Measurements from ENCODE around the gene EP300.
"Not testable (repeated sequence)": the region's sequence is repeated elsewhere in the genome, so short reads cannot be mapped to it uniquely, and the experiment has no call there.

The EP300 gene

DNA sequence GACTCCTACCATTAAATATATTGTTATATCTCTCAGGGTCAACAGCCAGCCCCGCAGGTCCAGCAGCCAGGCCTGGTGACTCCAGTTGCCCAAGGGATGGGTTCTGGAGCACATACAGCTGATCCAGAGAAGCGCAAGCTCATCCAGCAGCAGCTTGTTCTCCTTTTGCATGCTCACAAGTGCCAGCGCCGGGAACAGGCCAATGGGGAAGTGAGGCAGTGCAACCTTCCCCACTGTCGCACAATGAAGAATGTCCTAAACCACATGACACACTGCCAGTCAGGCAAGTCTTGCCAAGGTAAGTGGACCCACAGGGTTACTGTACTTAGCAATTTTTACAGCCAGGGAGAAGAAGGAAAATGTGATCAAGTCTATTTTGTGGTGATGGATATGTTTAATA, 35.1 kb downstream of the EP300 start:
- no peaks in the 10 kb centered on the region for H3K4me1 ChIP-seq (ENCODE audit: control insufficient read depth in 1 of 2, insufficient read depth in 1 of 2, low read depth in 1 of 2, low read length in 1 of 2)
- no peaks in the 10 kb centered on the region for H3K9me3 ChIP-seq
- no peaks in the 10 kb centered on the region for H3K27me3 ChIP-seq
- H3K4me3 ChIP-seq (ENCODE audit: low read depth in 1 of 2, low read length in 1 of 2), result no peak overlapping the region
- TF ChIP-seq, protein P1, sequence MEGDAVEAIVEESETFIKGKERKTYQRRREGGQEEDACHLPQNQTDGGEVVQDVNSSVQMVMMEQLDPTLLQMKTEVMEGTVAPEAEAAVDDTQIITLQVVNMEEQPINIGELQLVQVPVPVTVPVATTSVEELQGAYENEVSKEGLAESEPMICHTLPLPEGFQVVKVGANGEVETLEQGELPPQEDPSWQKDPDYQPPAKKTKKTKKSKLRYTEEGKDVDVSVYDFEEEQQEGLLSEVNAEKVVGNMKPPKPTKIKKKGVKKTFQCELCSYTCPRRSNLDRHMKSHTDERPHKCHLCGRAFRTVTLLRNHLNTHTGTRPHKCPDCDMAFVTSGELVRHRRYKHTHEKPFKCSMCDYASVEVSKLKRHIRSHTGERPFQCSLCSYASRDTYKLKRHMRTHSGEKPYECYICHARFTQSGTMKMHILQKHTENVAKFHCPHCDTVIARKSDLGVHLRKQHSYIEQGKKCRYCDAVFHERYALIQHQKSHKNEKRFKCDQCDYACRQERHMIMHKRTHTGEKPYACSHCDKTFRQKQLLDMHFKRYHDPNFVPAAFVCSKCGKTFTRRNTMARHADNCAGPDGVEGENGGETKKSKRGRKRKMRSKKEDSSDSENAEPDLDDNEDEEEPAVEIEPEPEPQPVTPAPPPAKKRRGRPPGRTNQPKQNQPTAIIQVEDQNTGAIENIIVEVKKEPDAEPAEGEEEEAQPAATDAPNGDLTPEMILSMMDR (IDR thresholded peaks at IDR 0.05), result no peak
- peak overlapping the region; percentile 60 for H3K27ac ChIP-seq
- H3K36me3 ChIP-seq, result peaks cover 73% of the 10 kb centered on the region

DNA sequence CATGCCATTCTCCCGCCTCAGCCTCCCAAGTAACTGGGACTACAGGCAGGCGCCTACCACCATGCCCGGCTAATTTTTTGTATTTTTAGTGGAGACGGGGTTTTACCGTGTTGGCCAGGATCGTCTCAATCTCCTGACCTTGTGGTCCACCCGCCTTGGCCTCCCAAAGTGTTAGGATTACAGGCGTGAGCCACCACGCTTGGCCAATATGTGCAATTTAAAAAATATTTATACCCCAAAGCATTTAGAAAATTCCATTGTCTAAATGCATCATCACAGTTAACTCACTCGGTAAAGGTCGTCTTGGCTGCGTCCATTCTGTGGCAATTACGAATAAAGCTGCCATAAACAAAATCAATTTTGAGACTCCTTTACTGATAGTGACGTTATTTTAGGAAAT, 36.2 kb downstream of the EP300 start:
- TF ChIP-seq, protein P1 (IDR thresholded peaks at IDR 0.05), result no peak
- H3K4me3 ChIP-seq (ENCODE audit: low read depth in 1 of 2, low read length in 1 of 2), result no peak overlapping the region
- no peaks in the 10 kb centered on the region for H3K9me3 ChIP-seq
- no peak overlapping the region for H3K27ac ChIP-seq
- peaks cover 0 to 3% of the 10 kb centered on the region in 2 experiments for H3K4me1 ChIP-seq (ENCODE audit: control insufficient read depth in 1 of 2, insufficient read depth in 1 of 2, low read depth in 1 of 2, low read length in 1 of 2)
- no peaks in the 10 kb centered on the region for H3K27me3 ChIP-seq
- H3K36me3 ChIP-seq, result peaks cover 82% of the 10 kb centered on the region

DNA sequence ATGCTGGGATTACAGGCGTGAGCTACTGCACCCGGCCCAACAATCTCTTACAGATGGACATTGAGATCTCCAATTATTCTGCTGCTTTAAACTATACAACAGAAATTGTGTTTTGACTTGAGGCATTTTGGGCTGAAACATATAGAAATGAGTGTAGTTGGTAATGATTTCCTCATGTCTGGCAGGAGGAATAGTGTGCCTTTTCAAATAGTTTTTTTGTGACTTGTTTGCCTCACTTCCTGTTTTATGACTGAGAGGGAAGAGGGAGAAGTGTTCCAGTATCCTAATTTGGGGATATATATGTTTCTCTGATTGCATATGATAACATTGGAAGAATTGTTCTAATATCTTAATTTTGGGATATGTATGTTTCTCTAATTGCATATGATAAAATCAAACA, 40.2 kb downstream of the EP300 start:
- Histone ChIP-seq H3K9me3 (no peaks in the 10 kb centered on the region), H3K36me3 (peaks cover 91% of the 10 kb centered on the region), H3K27ac (peak overlapping the region; percentile 62), H3K4me3 (ENCODE audit: low read depth in 1 of 2, low read length in 1 of 2) (no peak overlapping the region), H3K27me3 (no peaks in the 10 kb centered on the region), H3K4me1 (ENCODE audit: control insufficient read depth in 1 of 2, insufficient read depth in 1 of 2, low read depth in 1 of 2, low read length in 1 of 2) (peaks cover 0 to 3% of the 10 kb centered on the region in 2 experiments)
- TF ChIP-seq, protein P1 (IDR thresholded peaks at IDR 0.05), result no peak

- no peak overlapping the region for H3K4me3 ChIP-seq (ENCODE audit: low read depth in 1 of 2, low read length in 1 of 2)
- no peaks in the 10 kb centered on the region for H3K4me1 ChIP-seq (ENCODE audit: control insufficient read depth in 1 of 2, insufficient read depth in 1 of 2, low read depth in 1 of 2, low read length in 1 of 2)
- peaks cover 100% of the 10 kb centered on the region for H3K36me3 ChIP-seq
- TF ChIP-seq, protein P1 (IDR thresholded peaks at IDR 0.05), result no peak
- no peaks in the 10 kb centered on the region for H3K9me3 ChIP-seq
- H3K27me3 ChIP-seq, result no peaks in the 10 kb centered on the region
- no peak overlapping the region for H3K27ac ChIP-seq
Observed at GRCh38 chr22:41140365-41140957, 48.1 kb downstream of the EP300 start.

- H3K9me3 ChIP-seq, result not testable (repeated sequence)
Observed at GRCh38 chr22:41145921-41146320, 53.5 kb downstream of the EP300 start.

GRCh38 chr22:41146573-41146972, 54.2 kb downstream of the EP300 start:
- no peaks in the 10 kb centered on the region for H3K4me1 ChIP-seq (ENCODE audit: control insufficient read depth in 1 of 2, insufficient read depth in 1 of 2, low read depth in 1 of 2, low read length in 1 of 2)
- peaks cover 100% of the 10 kb centered on the region for H3K36me3 ChIP-seq
- TF ChIP-seq, protein P1 (IDR thresholded peaks at IDR 0.05), result no peak
- H3K27me3 ChIP-seq, result no peaks in the 10 kb centered on the region
- no peak overlapping the region for H3K4me3 ChIP-seq (ENCODE audit: low read depth in 1 of 2, low read length in 1 of 2)
- H3K9me3 ChIP-seq, result no peaks in the 10 kb centered on the region
- no peak overlapping the region for H3K27ac ChIP-seq

More at GRCh38 chr22:41145921-41146320, 53.5 kb downstream of the EP300 start:
- H3K27me3 ChIP-seq; H3K27ac ChIP-seq; H3K4me1 ChIP-seq (ENCODE audit: control insufficient read depth in 1 of 2, insufficient read depth in 1 of 2, low read depth in 1 of 2, low read length in 1 of 2); H3K4me3 ChIP-seq (ENCODE audit: low read depth in 1 of 2, low read length in 1 of 2): not testable (repeated sequence)
- H3K36me3 ChIP-seq, result peaks cover 100% of the 10 kb centered on the region
